Activated naive CD8-positive, alpha-beta T cell treated with anti-CD3 and anti-CD28 coated beads for 36 hours (primary cell): ENCODE measurements around the gene POLE4. TPM values are rescaled to one million over a fixed set of nuclear protein-coding genes. Genes with fewer than 3 reads are reported as not detected.
A peak's percentile ranks its signal among the peaks of the same experiment; 100 is the strongest.

ENCODE experiments used
- DNase-seq: peaks from one replicate; pipeline ENCODE4 v3.0.0; 2021
- H3K27ac Mint-ChIP-seq: one replicate; pipeline ENCODE4 v1.8.0; 2022; ENCODE audit warnings: mild to moderate bottlenecking, moderate library complexity, mixed read lengths
- H3K27me3 Mint-ChIP-seq: one replicate; pipeline ENCODE4 v1.8.0; 2022; ENCODE audit warnings: mild to moderate bottlenecking, mixed read lengths
- H3K36me3 Mint-ChIP-seq: one replicate; pipeline ENCODE4 v1.8.0; 2021; ENCODE audit warnings: mild to moderate bottlenecking, mixed read lengths
- H3K4me1 Mint-ChIP-seq: one replicate; pipeline ENCODE4 v1.8.0; 2021; ENCODE audit warnings: mixed read lengths
- H3K4me3 Mint-ChIP-seq: one replicate; pipeline ENCODE4 v1.8.0; 2022; ENCODE audit warnings: mild to moderate bottlenecking, moderate library complexity, mixed read lengths
- H3K9me3 Mint-ChIP-seq: one replicate; pipeline ENCODE4 v1.8.0; 2022; ENCODE audit warnings: mixed read lengths
- total RNA-seq, 2 experiments: library from RNA; stranded (reverse); gene quantifications; one replicate each; pipeline ENCODE4 v1.2.3, GENCODE V29; 2021

Gene POLE4, protein sequence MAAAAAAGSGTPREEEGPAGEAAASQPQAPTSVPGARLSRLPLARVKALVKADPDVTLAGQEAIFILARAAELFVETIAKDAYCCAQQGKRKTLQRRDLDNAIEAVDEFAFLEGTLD
- total RNA-seq, result 10 to 100 TPM; 56.0 to 59.9 TPM

DNA sequence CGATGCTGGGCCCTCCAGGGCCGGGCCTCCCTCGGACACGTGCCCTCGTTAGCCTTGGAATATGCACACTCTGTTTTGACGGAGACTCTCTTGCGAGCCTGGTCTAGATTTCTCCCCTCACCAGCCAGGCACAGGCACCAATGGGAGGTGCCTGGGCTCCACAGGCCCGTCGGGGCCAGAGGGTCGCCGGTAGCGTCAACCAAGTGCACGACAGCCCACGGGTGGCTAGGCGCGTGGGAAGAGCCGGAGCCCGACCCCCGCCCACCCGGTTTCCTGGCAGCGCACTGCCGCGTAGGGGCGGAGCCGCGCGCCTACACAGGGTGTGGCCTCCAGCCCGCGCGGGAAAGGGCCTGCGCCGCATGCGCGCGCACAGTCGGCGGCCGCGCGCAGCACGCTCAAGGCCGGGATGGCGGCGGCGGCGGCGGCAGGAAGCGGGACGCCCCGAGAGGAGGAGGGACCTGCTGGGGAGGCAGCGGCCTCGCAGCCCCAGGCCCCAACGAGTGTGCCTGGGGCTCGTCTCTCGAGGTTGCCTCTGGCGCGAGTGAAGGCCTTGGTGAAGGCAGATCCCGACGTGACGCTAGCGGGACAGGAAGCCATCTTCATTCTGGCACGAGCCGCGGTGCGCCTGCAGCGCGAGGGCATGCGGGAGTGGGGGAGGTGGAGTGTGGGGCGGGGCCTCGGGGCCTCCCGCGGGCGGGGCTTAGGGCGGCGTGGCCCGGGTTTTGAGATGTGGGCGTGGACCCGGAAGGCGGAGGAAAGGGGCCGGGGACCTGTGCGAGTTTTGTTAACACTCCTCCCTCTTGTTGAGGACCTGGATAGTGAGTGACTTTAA, at the start of gene POLE4:
TSS of gene POLE4 (plus strand) at position 370 of the 832 bp plus-strand sequence. CDS start at position 407, 37 bp downstream.
- peaks cover 72% of the 10 kb centered on the region for H3K36me3 Mint-ChIP-seq
- H3K9me3 Mint-ChIP-seq, result peaks cover 14% of the 10 kb centered on the region

DNA sequence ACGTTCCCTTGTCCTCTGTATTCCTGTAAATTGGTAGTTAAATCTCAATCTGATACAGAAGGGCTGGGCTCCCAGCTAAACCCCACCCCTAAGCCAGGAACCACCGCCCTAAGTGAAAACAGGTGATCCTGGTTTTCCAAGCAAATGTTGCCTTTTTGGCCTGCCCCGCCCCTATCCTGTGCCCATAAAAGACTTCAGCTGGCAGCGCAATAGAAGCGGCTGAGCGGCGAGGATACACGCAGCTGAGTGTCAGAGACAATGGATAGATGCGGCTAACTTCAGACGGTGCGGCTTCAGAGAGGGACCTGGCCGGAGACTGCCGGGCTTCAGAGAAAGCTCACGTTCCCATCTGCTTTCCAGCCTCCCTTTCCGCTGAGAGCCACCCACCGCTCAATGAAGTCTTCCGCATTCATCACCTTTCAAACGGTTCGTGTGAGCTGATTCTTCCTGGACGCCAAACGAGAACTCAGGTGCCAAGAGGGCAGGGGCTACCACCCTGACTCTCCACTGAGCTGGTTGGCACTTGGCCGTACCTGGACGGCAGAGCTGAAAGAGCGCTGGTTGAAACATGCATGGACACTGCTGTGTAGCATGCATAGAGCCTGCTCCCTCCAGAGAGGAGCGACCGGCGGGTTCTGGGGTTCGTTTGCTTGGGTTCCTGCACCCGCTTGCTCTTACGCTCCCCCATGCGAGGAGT, 49.5 kb upstream of the POLE4 start:
- Mint-ChIP-seq H3K27me3 (peaks cover 57% of the 10 kb centered on the region), H3K4me1 (peaks cover 8% of the 10 kb centered on the region), H3K27ac (no peak overlapping the region), H3K9me3 (no peaks in the 10 kb centered on the region), H3K4me3 (no peak overlapping the region), H3K36me3 (peaks cover 1% of the 10 kb centered on the region)
- DNase-seq, result no peak

More for the DNA sequence above, at the start of gene POLE4:
- Mint-ChIP-seq H3K27ac (peak within 1 kb of the TSS; percentile 89), H3K27me3 (no peaks in the 10 kb centered on the region), H3K4me3 (peak within 1 kb of the TSS; percentile 82), H3K4me1 (peaks cover 49% of the 10 kb centered on the region)
- DNase-seq, result peak; percentile 92

DNA sequence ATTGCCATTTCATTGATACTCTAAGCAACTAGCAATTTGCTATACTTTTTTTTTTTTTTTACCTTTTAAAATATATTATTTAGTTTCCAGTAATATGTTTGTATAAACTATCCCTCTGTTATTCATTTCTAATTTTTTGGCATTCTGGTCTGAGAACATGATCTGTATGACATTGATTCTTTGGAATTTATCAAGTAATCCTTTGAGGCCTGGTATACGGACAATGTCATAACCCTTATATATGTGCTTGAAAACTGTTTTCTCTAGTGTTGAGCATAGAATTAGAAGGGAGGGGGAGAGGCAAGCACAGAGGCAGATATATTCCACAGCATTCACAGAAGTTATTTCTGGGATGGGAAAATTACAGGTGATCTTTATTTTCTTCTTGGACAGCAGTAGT, 48.2 kb upstream of the POLE4 start:
- peaks cover 1% of the 10 kb centered on the region for H3K36me3 Mint-ChIP-seq
- H3K27ac Mint-ChIP-seq, result no peak overlapping the region
- no peak for DNase-seq
- H3K27me3 Mint-ChIP-seq, result peaks cover 68% of the 10 kb centered on the region
- no peak overlapping the region for H3K4me3 Mint-ChIP-seq
- peaks cover 8% of the 10 kb centered on the region for H3K4me1 Mint-ChIP-seq
- no peaks in the 10 kb centered on the region for H3K9me3 Mint-ChIP-seq

DNA sequence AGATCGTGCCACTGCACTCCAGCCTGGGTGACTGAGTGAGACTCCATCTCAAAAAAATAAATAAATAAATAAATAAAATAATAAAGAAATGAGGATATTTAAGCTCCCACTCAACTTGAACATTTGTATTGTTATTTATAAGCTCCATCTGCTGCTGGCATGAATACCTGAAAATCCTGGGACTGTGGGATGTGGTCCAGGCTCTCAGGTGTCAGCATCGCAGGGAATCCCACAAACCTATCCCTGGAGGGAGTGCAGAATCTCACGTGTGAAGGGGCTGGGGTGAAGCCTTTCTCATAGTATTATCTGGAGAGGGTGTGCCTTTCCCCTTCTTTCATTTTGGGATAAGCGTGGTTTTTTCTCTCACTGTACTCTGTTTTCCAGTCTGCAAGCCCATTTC, 47.4 kb upstream of the POLE4 start:
- peaks cover 70% of the 10 kb centered on the region for H3K27me3 Mint-ChIP-seq
- H3K36me3 Mint-ChIP-seq, result no peaks in the 10 kb centered on the region
- no peak overlapping the region for H3K27ac Mint-ChIP-seq
- H3K4me1 Mint-ChIP-seq, result peaks cover 14% of the 10 kb centered on the region
- no peak overlapping the region for H3K4me3 Mint-ChIP-seq
- no peaks in the 10 kb centered on the region for H3K9me3 Mint-ChIP-seq
- DNase-seq, result no peak

DNA sequence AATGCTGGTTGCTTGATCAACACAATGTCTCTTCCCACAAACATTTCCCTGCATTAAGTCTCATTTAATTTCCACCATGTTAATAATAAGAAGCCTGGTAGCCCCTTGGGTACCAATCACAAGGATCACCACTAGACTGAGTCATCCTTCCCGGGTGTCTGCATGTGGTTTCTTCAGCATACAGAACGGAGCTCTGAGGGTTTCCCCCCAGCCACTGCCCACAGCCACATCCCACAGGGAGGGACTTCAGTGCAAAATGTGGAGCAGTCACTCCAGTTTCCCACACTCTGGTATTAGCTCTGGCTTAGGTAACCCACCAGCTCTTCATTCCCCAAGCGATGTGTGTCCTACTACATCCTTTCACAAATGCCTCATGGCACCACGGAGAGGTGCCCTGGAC, 42.7 kb upstream of the POLE4 start:
- Mint-ChIP-seq H3K36me3 (no peaks in the 10 kb centered on the region), H3K27ac (no peak overlapping the region), H3K4me3 (no peak overlapping the region), H3K9me3 (no peaks in the 10 kb centered on the region), H3K4me1 (peaks cover 7% of the 10 kb centered on the region), H3K27me3 (peaks cover 48% of the 10 kb centered on the region)
- DNase-seq, result peak; percentile 70

DNA sequence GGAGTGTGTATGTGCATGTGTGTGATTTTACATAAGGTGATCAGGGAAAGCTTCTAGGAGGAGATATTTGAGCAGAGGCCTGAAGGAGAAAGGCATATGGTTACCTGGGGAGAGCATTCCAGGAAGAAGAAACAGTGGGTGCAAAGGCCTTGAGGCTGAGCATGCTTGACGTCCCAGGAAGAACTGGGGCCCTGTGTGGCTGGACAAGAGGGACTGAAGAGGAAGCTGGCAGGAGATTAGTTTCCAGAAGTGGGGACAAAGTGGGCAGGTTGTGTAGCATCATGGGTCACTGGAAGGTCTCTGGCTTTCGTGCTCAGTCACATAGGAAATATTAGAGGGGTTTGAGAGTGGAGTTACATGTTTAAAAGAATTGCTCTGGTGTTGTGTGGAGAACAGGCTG, 42.0 kb upstream of the POLE4 start:
- Mint-ChIP-seq H3K27ac (no peak overlapping the region), H3K9me3 (no peaks in the 10 kb centered on the region), H3K4me3 (no peak overlapping the region), H3K27me3 (peaks cover 44% of the 10 kb centered on the region), H3K4me1 (peaks cover 7% of the 10 kb centered on the region), H3K36me3 (no peaks in the 10 kb centered on the region)
- DNase-seq, result no peak

DNA sequence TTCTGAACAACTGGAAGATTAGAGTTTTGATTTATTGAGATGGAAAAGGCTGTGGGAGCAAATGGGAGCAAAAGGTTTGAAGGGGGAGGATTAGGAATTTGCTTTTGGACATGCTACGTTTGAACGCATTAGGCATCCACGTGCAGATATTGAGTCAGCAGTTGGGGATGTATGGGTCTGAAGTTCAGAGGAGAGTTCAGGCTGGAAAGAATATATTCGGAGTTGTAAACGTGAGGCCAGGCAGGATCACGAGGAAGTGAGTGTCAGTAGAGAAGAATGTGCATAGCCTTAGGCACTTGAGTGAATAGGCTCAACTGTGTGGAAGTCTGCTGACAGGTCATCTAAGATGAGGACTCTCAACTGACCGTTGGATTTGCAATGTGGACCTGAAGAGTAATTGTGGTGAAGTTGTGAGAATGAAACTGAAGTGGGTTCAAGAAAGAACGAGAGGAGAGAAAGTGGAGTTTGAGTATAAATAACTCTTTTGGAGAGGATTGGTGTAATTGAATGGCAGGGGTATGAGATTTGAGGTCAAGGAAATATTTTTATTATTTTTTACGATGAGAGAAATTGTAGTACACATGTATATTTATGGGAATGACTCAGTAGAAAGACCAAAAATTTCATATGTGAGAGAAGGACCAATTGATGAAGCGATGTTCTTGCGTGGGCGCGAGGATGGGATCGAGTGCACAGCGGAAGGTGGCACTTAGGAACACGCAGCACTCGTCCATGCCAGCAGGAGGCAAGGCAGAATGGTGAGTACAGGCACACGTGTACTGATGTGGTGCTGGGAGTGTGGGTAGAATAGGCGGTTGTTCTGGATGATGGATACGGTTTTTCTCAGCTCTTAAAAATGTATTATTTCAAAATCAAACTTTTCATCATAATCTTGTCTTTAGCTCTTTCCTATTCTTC, 40.5 kb upstream of the POLE4 start:
- Mint-ChIP-seq H3K27ac (no peak overlapping the region), H3K36me3 (no peaks in the 10 kb centered on the region), H3K4me3 (no peak overlapping the region), H3K27me3 (peaks cover 35% of the 10 kb centered on the region), H3K9me3 (no peaks in the 10 kb centered on the region), H3K4me1 (peaks cover 7% of the 10 kb centered on the region)
- DNase-seq, result no peak

DNA sequence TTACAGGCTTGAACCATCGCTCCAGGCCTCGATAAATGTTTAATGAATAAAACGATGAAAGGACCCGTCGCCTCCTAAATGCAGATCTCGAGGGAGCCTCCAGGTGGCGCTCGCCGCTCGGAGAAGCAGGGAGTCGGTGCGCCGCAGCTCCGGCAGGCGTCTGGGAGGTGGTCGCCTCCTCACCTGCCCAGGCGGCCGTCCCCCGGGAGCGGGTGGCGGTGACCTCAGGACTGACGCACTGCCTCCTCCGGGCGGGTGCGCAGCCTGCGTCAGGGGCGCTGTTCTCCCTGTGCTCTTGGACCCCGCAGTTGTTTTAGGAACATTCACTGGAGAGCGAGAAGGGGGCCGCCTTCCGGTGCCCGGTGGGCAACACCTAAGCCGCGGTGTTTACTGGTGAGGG, 38.6 kb upstream of the POLE4 start:
- H3K27ac Mint-ChIP-seq, result no peak overlapping the region
- H3K4me3 Mint-ChIP-seq, result peak overlapping the region; percentile 45

DNA sequence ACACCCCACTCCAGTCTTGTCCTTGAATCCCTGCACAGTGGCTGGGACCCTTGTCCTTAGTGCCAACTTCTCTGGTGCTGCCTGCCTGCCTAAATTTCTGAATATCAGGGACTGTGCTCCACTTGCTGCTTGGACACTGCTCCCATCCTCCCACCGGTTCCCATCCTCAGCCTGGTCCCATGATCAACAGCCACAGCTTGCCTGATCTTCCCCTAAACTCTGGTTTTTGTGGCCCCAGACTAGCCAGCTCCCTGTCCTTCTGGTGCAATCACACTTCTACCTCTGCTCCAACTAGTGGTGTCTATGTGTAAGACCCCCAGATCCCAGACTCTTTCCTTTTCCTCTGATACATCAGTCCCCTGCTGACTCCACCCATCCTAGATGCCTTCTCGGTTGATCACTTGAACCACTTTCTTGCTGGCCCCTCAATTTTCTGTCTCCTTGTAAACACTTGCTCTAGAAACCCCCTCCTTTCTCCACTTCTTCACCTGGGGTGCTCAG, 37.2 kb upstream of the POLE4 start:
- H3K27ac Mint-ChIP-seq, result no peak overlapping the region
- H3K4me1 Mint-ChIP-seq, result no peaks in the 10 kb centered on the region
- no peak overlapping the region for H3K4me3 Mint-ChIP-seq
- H3K36me3 Mint-ChIP-seq, result no peaks in the 10 kb centered on the region
- H3K9me3 Mint-ChIP-seq, result no peaks in the 10 kb centered on the region
- no peak for DNase-seq
- H3K27me3 Mint-ChIP-seq, result peaks cover 12% of the 10 kb centered on the region

More for the DNA sequence above, 38.6 kb upstream of the POLE4 start:
- Mint-ChIP-seq H3K36me3 (no peaks in the 10 kb centered on the region), H3K9me3 (no peaks in the 10 kb centered on the region), H3K4me1 (peaks cover 7% of the 10 kb centered on the region), H3K27me3 (peaks cover 18% of the 10 kb centered on the region)
- DNase-seq, result peak; percentile 78

DNA sequence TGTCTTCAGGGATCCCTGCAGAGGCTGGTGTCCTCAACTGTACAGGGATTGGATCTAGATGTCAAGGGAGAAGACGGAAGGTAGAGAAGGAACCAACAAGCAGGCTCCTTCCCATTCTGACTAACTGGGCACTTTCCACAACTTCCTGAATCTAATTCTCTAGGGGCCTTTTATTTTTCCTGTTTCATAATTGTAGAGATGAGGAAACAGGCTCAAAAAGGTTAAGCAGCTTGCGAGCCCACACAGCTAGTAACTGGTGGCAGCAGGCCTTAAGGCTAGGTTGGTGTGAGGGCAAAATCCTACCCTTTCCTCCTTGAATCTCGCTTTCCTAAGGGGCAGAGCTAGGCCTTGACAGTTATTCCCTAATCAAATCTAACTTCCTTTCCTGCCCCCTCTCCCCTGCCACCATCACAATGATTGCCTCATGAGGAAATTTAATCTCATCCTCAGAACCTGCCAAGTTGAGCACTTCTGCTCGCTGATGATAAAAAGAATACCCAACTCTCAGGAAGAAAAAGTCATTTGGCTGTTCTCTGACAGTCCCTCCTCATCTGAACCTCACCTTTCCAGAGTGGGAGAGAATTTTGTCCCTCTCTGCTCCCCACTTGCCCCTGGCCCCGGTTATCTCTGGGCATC, 35.7 kb upstream of the POLE4 start:
- Mint-ChIP-seq H3K9me3 (no peaks in the 10 kb centered on the region), H3K27me3 (peaks cover 3% of the 10 kb centered on the region), H3K4me3 (no peak overlapping the region), H3K4me1 (no peaks in the 10 kb centered on the region), H3K36me3 (no peaks in the 10 kb centered on the region), H3K27ac (no peak overlapping the region)
- DNase-seq, result no peak

DNA sequence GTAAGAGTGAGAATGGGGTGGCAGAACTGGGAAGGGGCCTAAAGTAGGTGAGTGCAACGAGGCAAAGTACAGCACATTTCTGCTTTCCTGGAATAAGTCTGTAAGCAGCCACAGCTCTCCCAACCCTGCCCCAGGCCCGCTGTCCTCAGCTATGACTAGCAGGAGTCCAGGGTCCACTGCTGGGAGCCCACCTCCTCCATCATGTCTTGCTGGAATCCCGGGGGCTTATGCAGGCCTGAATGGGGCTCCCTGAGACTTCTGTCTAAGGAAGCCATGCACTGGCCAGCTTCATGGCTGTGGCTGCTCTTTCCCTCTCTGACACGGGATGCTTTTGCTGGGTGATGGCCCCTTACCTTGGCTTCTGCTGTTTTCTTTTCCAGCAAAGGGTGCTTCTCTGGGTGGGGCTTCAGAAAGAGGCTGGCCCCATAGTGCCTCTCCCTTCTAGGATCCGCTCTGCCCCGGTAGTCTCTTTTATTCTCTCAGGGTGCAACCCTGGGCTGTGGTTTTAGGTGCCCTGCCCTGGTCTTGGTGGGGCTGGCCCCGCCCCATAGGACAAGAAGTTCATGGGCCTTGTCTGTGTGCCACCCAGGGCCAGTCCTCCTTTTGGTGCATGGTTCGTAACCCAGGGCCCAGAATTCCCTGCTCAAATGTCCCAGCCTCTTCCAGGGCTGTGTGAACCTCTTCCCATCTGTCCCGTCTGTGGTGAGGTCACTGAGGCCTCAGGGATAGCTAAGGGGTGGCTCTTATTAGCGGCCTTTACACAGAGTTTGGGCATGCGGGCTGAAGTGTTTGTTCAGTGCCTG, 33.8 kb upstream of the POLE4 start:
- Mint-ChIP-seq H3K27ac (no peak overlapping the region), H3K4me1 (no peaks in the 10 kb centered on the region), H3K9me3 (no peaks in the 10 kb centered on the region)

DNA sequence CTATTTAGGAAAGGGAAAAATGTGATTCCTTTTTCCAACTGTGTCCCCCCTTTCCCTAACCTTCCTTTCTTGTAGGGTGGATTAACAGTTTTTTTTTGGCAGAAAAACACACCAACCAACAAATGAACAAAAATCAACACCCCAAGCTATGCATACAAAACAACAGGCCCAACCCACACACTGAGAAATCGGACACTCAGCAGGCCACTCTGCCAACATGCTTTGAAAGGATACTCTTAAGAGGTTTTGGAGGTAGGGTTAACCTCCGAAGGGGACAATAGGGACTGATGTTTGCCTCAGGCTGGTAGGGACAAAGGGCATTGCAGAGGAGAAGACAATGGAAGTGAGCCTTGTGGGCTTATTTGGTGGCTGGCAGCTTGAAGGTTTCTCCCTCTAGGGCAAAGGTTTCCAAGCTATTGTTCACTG, 33.1 kb upstream of the POLE4 start:
- Mint-ChIP-seq H3K27me3 (no peaks in the 10 kb centered on the region), H3K27ac (no peak overlapping the region), H3K36me3 (peaks cover 6% of the 10 kb centered on the region), H3K9me3 (no peaks in the 10 kb centered on the region), H3K4me1 (no peaks in the 10 kb centered on the region), H3K4me3 (no peak overlapping the region)
- no peak for DNase-seq

More for the DNA sequence above, 33.8 kb upstream of the POLE4 start:
- no peaks in the 10 kb centered on the region for H3K27me3 Mint-ChIP-seq
- peaks cover 5% of the 10 kb centered on the region for H3K36me3 Mint-ChIP-seq
- no peak overlapping the region for H3K4me3 Mint-ChIP-seq
- no peak for DNase-seq

DNA sequence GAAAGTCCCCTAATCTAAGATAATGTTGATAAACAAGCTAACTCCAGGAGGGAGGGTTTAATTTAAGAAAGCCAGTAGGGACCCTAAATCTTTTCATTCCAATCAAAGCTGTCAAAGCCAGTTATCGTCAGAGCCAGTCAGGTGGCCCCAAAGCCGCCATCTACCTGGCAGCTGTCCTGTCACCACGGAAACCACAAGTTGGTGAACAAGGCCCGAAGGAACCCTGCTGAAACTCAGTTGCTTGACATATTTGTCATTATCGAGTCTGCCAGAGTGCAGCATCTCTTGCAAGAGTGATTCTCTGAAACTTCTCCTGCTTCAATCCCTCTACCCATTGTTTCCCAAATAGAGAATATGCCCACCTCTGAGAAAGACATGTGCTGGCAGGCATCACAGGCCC, 30.8 kb upstream of the POLE4 start:
- no peaks in the 10 kb centered on the region for H3K27me3 Mint-ChIP-seq
- H3K4me1 Mint-ChIP-seq, result no peaks in the 10 kb centered on the region
- H3K4me3 Mint-ChIP-seq, result no peak overlapping the region
- no peaks in the 10 kb centered on the region for H3K9me3 Mint-ChIP-seq
- H3K27ac Mint-ChIP-seq, result no peak overlapping the region
- peaks cover 14% of the 10 kb centered on the region for H3K36me3 Mint-ChIP-seq
- DNase-seq, result no peak
